GM12891 (cell line): ENCODE measurements around the gene MECR.
"Not testable (repeated sequence)": the region's sequence is repeated elsewhere in the genome, so short reads cannot be mapped to it uniquely, and the experiment has no call there.

Experiments
- DNase-seq: peaks from one replicate; pipeline ENCODE4 v3.0.0; 2011; ENCODE audit warnings: low spot score; ENCODE audit not compliant: insufficient read length
- FAIRE-seq: peaks from 2 replicates; lab custom pipeline; 2011; peaks lifted over from hg19 to GRCh38; lab: Jason Lieb, UNC
- PAX5 ChIP-seq: IDR thresholded peaks from 2 replicates; pipeline ENCODE4 v1.6.1; 2011; ENCODE audit warnings: low read length, moderate library complexity, mild to moderate bottlenecking; ENCODE audit not compliant: insufficient read depth, severe bottlenecking
- POLR2A ChIP-seq: IDR thresholded peaks from 2 replicates; pipeline ENCODE4 v1.6.1; 2011; ENCODE audit warnings: low read depth, low read length, control low read depth
- POLR2AphosphoS5 ChIP-seq: IDR thresholded peaks from 2 replicates; pipeline ENCODE4 v1.6.1; 2011; ENCODE audit warnings: low read depth, low read length, control low read depth
- POU2F2 ChIP-seq: IDR thresholded peaks from 2 replicates; pipeline ENCODE4 v1.6.1; 2011; ENCODE audit warnings: low read depth, mild to moderate bottlenecking, control low read depth, low read length, moderate library complexity
- SPI1 ChIP-seq: IDR thresholded peaks from 2 replicates; pipeline ENCODE4 v1.6.1; 2011; ENCODE audit warnings: low read depth, low read length, control low read depth
- TAF1 ChIP-seq: IDR thresholded peaks from 2 replicates; pipeline ENCODE4 v1.6.1; 2011; ENCODE audit warnings: low read depth, low read length, control low read depth

The MECR gene

GRCh38 chr1:29224356-29224837 lies 6.3 kb downstream of the MECR start:
- FAIRE-seq = no peak
- no peak for DNase-seq
- no peak for TF ChIP-seq SPI1
- no peak for TF ChIP-seq TAF1

GRCh38 chr1:29223521-29223920 lies 7.2 kb downstream of the MECR start:
- FAIRE-seq = no peak
- TF ChIP-seq POLR2A = no peak
- no peak for TF ChIP-seq PAX5
- TF ChIP-seq TAF1 = no peak
- no peak for TF ChIP-seq POU2F2
- no peak for TF ChIP-seq SPI1
- no peak for DNase-seq

- TF ChIP-seq PAX5 (no peak), POLR2A (no peak), SPI1 (no peak), TAF1 (no peak), POLR2AphosphoS5 (no peak), POU2F2 (no peak)
- FAIRE-seq (no peak), DNase-seq (no peak)
Observed at GRCh38 chr1:29222686-29223085, 8.0 kb downstream of the MECR start.

GRCh38 chr1:29222260-29222659 lies 8.5 kb downstream of the MECR start:
- not testable (repeated sequence) for FAIRE-seq

GRCh38 chr1:29221296-29221695 lies 9.4 kb downstream of the MECR start:
- FAIRE-seq (no peak), DNase-seq (no peak)
- TF ChIP-seq POLR2A = no peak
- TF ChIP-seq POU2F2 = no peak
- no peak for TF ChIP-seq POLR2AphosphoS5
- no peak for TF ChIP-seq SPI1
- no peak for TF ChIP-seq TAF1
- no peak for TF ChIP-seq PAX5

More at GRCh38 chr1:29222260-29222659, 8.5 kb downstream of the MECR start:
- not testable (repeated sequence) for DNase-seq

- no peak for DNase-seq
- FAIRE-seq = no peak
- TF ChIP-seq POLR2AphosphoS5 = no peak
- no peak for TF ChIP-seq SPI1
- no peak for TF ChIP-seq POLR2A
- TF ChIP-seq TAF1 = no peak
- TF ChIP-seq POU2F2 = no peak
Observed at GRCh38 chr1:29218223-29218622, 12.5 kb downstream of the MECR start.

- DNase-seq (no peak), FAIRE-seq (no peak)
- TF ChIP-seq PAX5 = no peak
- no peak for TF ChIP-seq POLR2A
- TF ChIP-seq POU2F2 = no peak
- no peak for TF ChIP-seq SPI1
- TF ChIP-seq POLR2AphosphoS5 = no peak
Observed at GRCh38 chr1:29217633-29218032, 13.1 kb downstream of the MECR start.

- FAIRE-seq = no peak
- TF ChIP-seq POLR2A (no peak), POU2F2 (no peak), PAX5 (no peak), SPI1 (no peak), POLR2AphosphoS5 (no peak), TAF1 (no peak)
- no peak for DNase-seq
Observed at GRCh38 chr1:29213055-29213454, 17.7 kb downstream of the MECR start.

GRCh38 chr1:29211086-29212030 lies 19.4 kb downstream of the MECR start:
- no peak for TF ChIP-seq POLR2A
- no peak for TF ChIP-seq TAF1
- no peak for TF ChIP-seq SPI1
- TF ChIP-seq POLR2AphosphoS5 = no peak
- no peak for TF ChIP-seq POU2F2
- TF ChIP-seq PAX5 = no peak
- DNase-seq (no peak), FAIRE-seq (no peak)

GRCh38 chr1:29210278-29211085 lies 20.3 kb downstream of the MECR start:
- TF ChIP-seq SPI1 (peak; percentile 79), POU2F2 (no peak)
- FAIRE-seq = no peak
- no peak for DNase-seq
